Panc1 (cell line): ENCODE data around the gene POLRMT. TPM values are rescaled to one million over a fixed set of nuclear protein-coding genes. Genes with fewer than 3 reads are reported as not detected.

ENCODE experiments used
- ATAC-seq: fragments of 200-7000 bp; cut with Tn5 transposase; 2 replicates; pipeline ENCODE4 v1.9.1; 2020; ENCODE audit warnings: mild to moderate bottlenecking, moderate library complexity
- BruUV-seq: library from RNA; stranded (reverse); fragments of 400-500 nt; replicated peaks from 2 replicates; lab custom pipeline; 2021; lab: Mats Ljungman, UMichigan
- CTCF ChIA-PET: fragments of 300-600 bp; sonication (Branson Sonifier 250); formaldehyde crosslinking; loops from one replicate; lab custom pipeline; 2022; ENCODE audit warnings: antibody characterized with exemption; lab: Charles Lee
- POLR2A ChIA-PET: fragments of 300-600 bp; sonication (Branson Sonifier 250); formaldehyde crosslinking; loops from one replicate; lab custom pipeline; 2022; ENCODE audit warnings: antibody characterized with exemption; lab: Charles Lee
- DNase-seq: peaks from one replicate; pipeline ENCODE4 v3.0.0-alpha.2; 2010; ENCODE audit warnings: low read depth, low spot score
- H3K27ac ChIP-seq: 2 replicates; pipeline ENCODE4 v1.5.1; 2011; ENCODE audit warnings: mild to moderate bottlenecking, low read length, inconsistent platforms
- H3K27me3 ChIP-seq: fragments of 200-500 bp; sonication (Bioruptor generic); 2 replicates; pipeline ENCODE4 v1.6.0; 2014; ENCODE audit warnings: low read length, inconsistent platforms; ENCODE audit not compliant: control insufficient read depth, insufficient read depth
- H3K36me3 ChIP-seq: fragments of 200-500 bp; sonication (Bioruptor generic); 2 replicates; pipeline ENCODE4 v1.5.1; 2014; ENCODE audit warnings: inconsistent platforms, mild to moderate bottlenecking, low read length, moderate library complexity; ENCODE audit not compliant: control insufficient read depth, insufficient read depth
- H3K4me1 ChIP-seq: 2 replicates; pipeline ENCODE4 v1.5.1; 2011; ENCODE audit warnings: inconsistent platforms, mild to moderate bottlenecking, low read length, moderate library complexity; ENCODE audit not compliant: control insufficient read depth, insufficient read depth
- H3K4me3 ChIP-seq, 2 experiments: 2 replicates each; pipeline ENCODE4 v1.5.1; 2011 to 2012; ENCODE audit warnings: low read depth in 2 of 2, low read length in 2 of 2, mild to moderate bottlenecking in 2 of 2, inconsistent platforms in 1 of 2, moderate library complexity in 1 of 2
- H3K9me3 ChIP-seq: fragments of 200-500 bp; sonication (Bioruptor generic); 2 replicates; pipeline ENCODE4 v1.5.1; 2014; ENCODE audit warnings: low read depth, mild to moderate bottlenecking, inconsistent platforms, low read length, moderate library complexity; ENCODE audit not compliant: control insufficient read depth, insufficient read depth
- CTCF ChIP-seq: fragments of 450-650 bp; IDR thresholded peaks from 2 replicates; pipeline ENCODE4 v1.5.1; 2017; ENCODE audit warnings: mild to moderate bottlenecking
- REST ChIP-seq, 2 experiments: IDR thresholded peaks; 2 replicates each; pipeline ENCODE4 v1.6.1; 2011 to 2012; ENCODE audit warnings: low read depth in 2 of 2, control low read depth in 1 of 2, low read length in 1 of 2, mild to moderate bottlenecking in 1 of 2, moderate library complexity in 1 of 2; ENCODE audit not compliant: insufficient read depth in 1 of 2
- SIN3A ChIP-seq: IDR thresholded peaks from 2 replicates; pipeline ENCODE4 v1.6.1; 2012; ENCODE audit warnings: low read depth, mild to moderate bottlenecking, low read length, moderate library complexity, borderline replicate concordance; ENCODE audit not compliant: insufficient read depth
- TCF7L2 ChIP-seq: IDR thresholded peaks from 2 replicates; pipeline ENCODE4 v1.6.1; 2011; ENCODE audit warnings: mild to moderate bottlenecking, low read depth, low read length, inconsistent platforms
- in situ Hi-C: cut with HindIII; loops from 2 replicates; pipeline ENCODE4 v1.10.0; 2016; ENCODE audit warnings: low sequenced_read_pairs, low pct_unique_long_range_greater_than_20kb
- intact Hi-C: fragments of 100-400 bp; cut with micrococcal nuclease; formaldehyde crosslinking; loops from one replicate; pipeline ENCODE4 v1.10.0; 2022; ENCODE audit not compliant: unreplicated experiment
- total RNA-seq: library from RNA; stranded (reverse); gene quantifications from one replicate; pipeline ENCODE4 v1.2.1, GENCODE V29; 2021; ENCODE audit not compliant: unreplicated experiment

Gene POLRMT
- total RNA-seq, 1 experiment from 2014 or later: 56.0 TPM

- ATAC-seq (peak; percentile 27; the same call in 1 of the 2 replicates), DNase-seq (no peak)
- ChIA-PET POLR2A (no interaction called here), CTCF (no interaction called here)
- Histone ChIP-seq H3K9me3 (no peaks in the 10 kb centered on the region), H3K4me1 (peaks cover 20% of the 10 kb centered on the region), H3K27me3 (no peaks in the 10 kb centered on the region), H3K27ac (no peak overlapping the region), H3K36me3 (no peaks in the 10 kb centered on the region), H3K4me3 (peak overlapping the region; percentile 30 to 31; a peak in 3 of 4 replicates)
- TF ChIP-seq CTCF (no peak), SIN3A (no peak), TCF7L2 (no peak), REST (IDR thresholded peaks at IDR 0.05; ENCODE audit: insufficient read depth in 1 of 2, low read depth in 2 of 2, low read length in 1 of 2) (peak in 1 of 2 experiments; percentile 66; a peak in 1 of 4 replicates)
- BruUV-seq: no TSS peak
- in situ Hi-C loops: no loop called here
- intact Hi-C loops: no loop called here
Observed at GRCh38 chr19:590396-590745, 43.0 kb downstream of the POLRMT start.

GRCh38 chr19:589693-590395, 43.5 kb downstream of the POLRMT start, which contains the start of gene HCN2:
Gene HCN2 (plus strand): TSS chr19:589881. CDS start chr19:589946, 65 bp downstream.
- H3K4me1 ChIP-seq: peaks cover 20% of the 10 kb centered on the region
- H3K27me3 ChIP-seq: no peaks in the 10 kb centered on the region
- ChIA-PET POLR2A (no interaction called here), CTCF (no interaction called here)
- no peak for DNase-seq
- 0 out of 2 replicates have a peak, but pooled peaks have one; percentile 0 for ATAC-seq
- no peaks in the 10 kb centered on the region for H3K9me3 ChIP-seq
- intact Hi-C loops (no loop called here), in situ Hi-C loops (no loop called here)
- peak within 1 kb of the TSS; percentile 31 to 38 for H3K4me3 ChIP-seq
- H3K36me3 ChIP-seq: no peaks in the 10 kb centered on the region
- TF ChIP-seq SIN3A (no peak), REST (IDR thresholded peaks at IDR 0.05; ENCODE audit: insufficient read depth in 1 of 2, low read depth in 2 of 2, low read length in 1 of 2) (no peak), CTCF (no peak), TCF7L2 (no peak)
- no TSS peak for BruUV-seq
- no peak within 1 kb of the TSS for H3K27ac ChIP-seq
